HepG2 (cell line): ENCODE measurements around the gene H3-3A. TPM values are rescaled to one million over a fixed set of nuclear protein-coding genes. Genes with fewer than 3 reads are reported as not detected.

Source experiments
- AHR ChIP-seq: IDR thresholded peaks from 2 replicates; pipeline ENCODE4 v1.6.1; 2018; ENCODE audit warnings: missing genetic modification reagents, missing compliant biosample characterization
- ARNT2 ChIP-seq: sonication (generic); formaldehyde crosslinking; IDR thresholded peaks from 2 replicates; pipeline ENCODE4 v1.8.0; 2022; ENCODE audit warnings: mild to moderate bottlenecking, low read depth, missing genetic modification reagents, moderate library complexity
- CBX5 ChIP-seq: sonication (generic); formaldehyde crosslinking; IDR thresholded peaks from 2 replicates; pipeline ENCODE4 v1.4.0; 2020; ENCODE audit warnings: missing genetic modification reagents, borderline replicate concordance
- DDIT3 ChIP-seq: sonication (generic); formaldehyde crosslinking; IDR thresholded peaks from 2 replicates; pipeline ENCODE4 v1.4.0; 2020; ENCODE audit warnings: mild to moderate bottlenecking, missing genetic modification reagents
- HIVEP1 ChIP-seq: sonication (generic); formaldehyde crosslinking; IDR thresholded peaks from 2 replicates; pipeline ENCODE4 v1.4.0; 2020; ENCODE audit warnings: mild to moderate bottlenecking, missing genetic modification reagents
- ISX ChIP-seq: sonication (generic); formaldehyde crosslinking; conservative IDR thresholded peaks from 2 replicates; pipeline ENCODE4 v1.5.0; 2020; ENCODE audit warnings: missing genetic modification reagents
- KDM5A ChIP-seq: fragments of 200-600 bp; sonication (generic); IDR thresholded peaks from 2 replicates; pipeline ENCODE4 v1.7.0; 2018; ENCODE audit warnings: antibody characterized with exemption, mild to moderate bottlenecking, low read length, borderline replicate concordance
- MXD4 ChIP-seq: IDR thresholded peaks from 2 replicates; pipeline ENCODE4 v1.6.1; 2016; ENCODE audit warnings: mild to moderate bottlenecking, missing biosample characterization, missing genetic modification reagents
- NFKBIZ ChIP-seq: IDR thresholded peaks from 2 replicates; pipeline ENCODE4 v1.6.1; 2018; ENCODE audit warnings: missing genetic modification reagents, missing compliant biosample characterization
- PBX3 ChIP-seq: sonication (generic); formaldehyde crosslinking; IDR thresholded peaks from 2 replicates; pipeline ENCODE4 v1.8.1; 2023; ENCODE audit warnings: missing genetic modification reagents, inconsistent platforms, borderline replicate concordance
- POGZ ChIP-seq: sonication (generic); formaldehyde crosslinking; IDR thresholded peaks from 2 replicates; pipeline ENCODE4 v1.4.0; 2020; ENCODE audit warnings: mild to moderate bottlenecking, missing genetic modification reagents
- POLR2A ChIP-seq, 2 experiments: IDR thresholded peaks; 2 replicates each; pipeline ENCODE4 v1.6.1; 2011; ENCODE audit warnings: low read depth in 2 of 2, low read length in 2 of 2, mild to moderate bottlenecking in 1 of 2, moderate library complexity in 1 of 2; ENCODE audit not compliant: insufficient read depth in 1 of 2
- SAFB2 ChIP-seq: sonication (generic); formaldehyde crosslinking; IDR thresholded peaks from 2 replicates; pipeline ENCODE4 v1.5.1; 2020; ENCODE audit warnings: missing genetic modification reagents, low read depth, mild to moderate bottlenecking, borderline replicate concordance
- SMAD9 ChIP-seq: sonication (generic); formaldehyde crosslinking; IDR thresholded peaks from 2 replicates; pipeline ENCODE4 v1.5.1; 2020; ENCODE audit warnings: mild to moderate bottlenecking, missing genetic modification reagents
- SP140L ChIP-seq: sonication (generic); formaldehyde crosslinking; IDR thresholded peaks from 2 replicates; pipeline ENCODE4 v1.4.0; 2020; ENCODE audit warnings: missing genetic modification reagents, borderline replicate concordance
- TBX2 ChIP-seq: sonication (generic); formaldehyde crosslinking; IDR thresholded peaks from 2 replicates; pipeline ENCODE4 v1.5.0; 2020; ENCODE audit warnings: missing genetic modification reagents, mild to moderate bottlenecking, borderline replicate concordance
- TEAD2 ChIP-seq: sonication (generic); formaldehyde crosslinking; IDR thresholded peaks from 2 replicates; pipeline ENCODE4 v1.9.0; 2021; ENCODE audit warnings: missing genetic modification reagents
- TFE3 ChIP-seq: IDR thresholded peaks from 2 replicates; pipeline ENCODE4 v1.6.1; 2016
- ZNF343 ChIP-seq: sonication (generic); formaldehyde crosslinking; IDR thresholded peaks from 2 replicates; pipeline ENCODE4 v1.4.0; 2020; ENCODE audit warnings: mild to moderate bottlenecking, missing genetic modification reagents
- ZNF552 ChIP-seq: sonication (generic); formaldehyde crosslinking; IDR thresholded peaks from 2 replicates; pipeline ENCODE4 v1.9.0; 2022; ENCODE audit warnings: missing genetic modification reagents, mild to moderate bottlenecking, borderline replicate concordance
- ZNF644 ChIP-seq: IDR thresholded peaks from 2 replicates; pipeline ENCODE4 v1.6.1; 2016; ENCODE audit warnings: low read depth
- ZNF670 ChIP-seq: sonication (generic); formaldehyde crosslinking; IDR thresholded peaks from 2 replicates; pipeline ENCODE4 v1.8.0; 2022; ENCODE audit warnings: mild to moderate bottlenecking, missing genetic modification reagents, borderline replicate concordance
- ZNF790 ChIP-seq: sonication (generic); formaldehyde crosslinking; IDR thresholded peaks from 2 replicates; pipeline ENCODE4 v1.8.0; 2022; ENCODE audit warnings: missing genetic modification reagents, mild to moderate bottlenecking, borderline replicate concordance
- ZNF83 ChIP-seq: sonication (generic); formaldehyde crosslinking; IDR thresholded peaks from 2 replicates; pipeline ENCODE4 v1.4.0; 2020; ENCODE audit warnings: missing genetic modification reagents, mild to moderate bottlenecking, borderline replicate concordance
- polyA plus RNA-seq, 8 experiments: library from polyadenylated mRNA; depleted of rRNA in 3 of 8; stranded (reverse) in 7 of 8; unstranded in 1 of 8; fragments of >200 nt; fragmentation: Illumina TruSeq in 4 of 8; extraction: Trizol in 4 of 8; gene quantifications; 2 replicates each; pipeline versions ENCODE4 v1.2.1 to v1.2.3, GENCODE V29; 2011 to 2016; ENCODE audit warnings: low read depth in 4 of 8, missing spikeins in 1 of 8, mixed read lengths in 1 of 8; ENCODE audit not compliant: insufficient read depth in 1 of 8
- total RNA-seq, 5 experiments: library from RNA; depleted of rRNA; stranded (reverse); fragments of >200 nt; fragmentation: Illumina TruSeq; extraction: Trizol; gene quantifications; 2 replicates each; pipeline ENCODE4 v1.2.3, GENCODE V29; 2016; ENCODE audit warnings: low read depth in 1 of 5
- TF ChIP-seq, protein P1 (sequence below): sonication (generic); formaldehyde crosslinking; IDR thresholded peaks from 2 replicates; pipeline ENCODE4 v1.4.0; 2020; ENCODE audit warnings: low read depth, mild to moderate bottlenecking, missing genetic modification reagents

The H3-3A gene
- total and polyA plus RNA-seq, 2 of the 13 experiments (the other 11 are each of a cell fraction or from before 2014, with no cell fraction given), result 221 to 320 TPM

- TF ChIP-seq ZNF552 (CRISPR knock-in tag) (no peak), NFKBIZ (CRISPR knock-in tag) (0 out of 2 replicates have a peak, but pooled peaks have one; percentile 25), SP140L (CRISPR knock-in tag) (no peak), KDM5A (no peak), ZNF644 (CRISPR knock-in tag) (no peak), ZNF83 (no peak), ZNF670 (CRISPR knock-in tag) (no peak), ARNT2 (CRISPR knock-in tag) (peak; percentile 76), MXD4 (CRISPR knock-in tag) (peak; percentile 57; the same call in 1 of the 2 replicates), CBX5 (CRISPR knock-in tag) (0 out of 2 replicates have a peak, but pooled peaks have one; percentile 15), HIVEP1 (CRISPR knock-in tag) (no peak; the same call in 1 of the 2 replicates), DDIT3 (CRISPR knock-in tag) (no peak), AHR (CRISPR knock-in tag) (peak; percentile 62; the same call in 1 of the 2 replicates), TEAD2 (no peak), SAFB2 (CRISPR knock-in tag) (peak; percentile 34; the same call in 1 of the 2 replicates), TFE3 (peak; percentile 57; the same call in 1 of the 2 replicates), POGZ (no peak; the same call in none of the 2 replicates), PBX3 (CRISPR knock-in tag) (0 out of 2 replicates have a peak, but pooled peaks have one; percentile 39), TBX2 (CRISPR knock-in tag) (peak; percentile 87), ISX (CRISPR knock-in tag) (no peak; the same call in 1 of the 2 replicates), SMAD9 (CRISPR knock-in tag) (no peak), ZNF343 (no peak), ZNF790 (CRISPR knock-in tag) (peak; percentile 71), POLR2A (IDR thresholded peaks at IDR 0.05; ENCODE audit: insufficient read depth in 1 of 2, low read depth in 2 of 2, low read length in 2 of 2) (peak in 1 of 2 experiments; percentile 68; a peak in 2 of 4 replicates)
- TF ChIP-seq, protein P1, sequence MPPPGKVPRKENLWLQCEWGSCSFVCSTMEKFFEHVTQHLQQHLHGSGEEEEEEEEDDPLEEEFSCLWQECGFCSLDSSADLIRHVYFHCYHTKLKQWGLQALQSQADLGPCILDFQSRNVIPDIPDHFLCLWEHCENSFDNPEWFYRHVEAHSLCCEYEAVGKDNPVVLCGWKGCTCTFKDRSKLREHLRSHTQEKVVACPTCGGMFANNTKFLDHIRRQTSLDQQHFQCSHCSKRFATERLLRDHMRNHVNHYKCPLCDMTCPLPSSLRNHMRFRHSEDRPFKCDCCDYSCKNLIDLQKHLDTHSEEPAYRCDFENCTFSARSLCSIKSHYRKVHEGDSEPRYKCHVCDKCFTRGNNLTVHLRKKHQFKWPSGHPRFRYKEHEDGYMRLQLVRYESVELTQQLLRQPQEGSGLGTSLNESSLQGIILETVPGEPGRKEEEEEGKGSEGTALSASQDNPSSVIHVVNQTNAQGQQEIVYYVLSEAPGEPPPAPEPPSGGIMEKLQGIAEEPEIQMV (CRISPR knock-in tag), result no peak
Observed at GRCh38 chr1:226083302-226084101, 21.0 kb downstream of the H3-3A start (continued).
